H1 (cell line): ENCODE data around the gene PARD3.

Experiments used
- SRF ChIP-seq: IDR thresholded peaks from 2 replicates; pipeline ENCODE4 v1.6.1; 2011; ENCODE audit warnings: mild to moderate bottlenecking, low read depth, low read length, moderate library complexity
- TF ChIP-seq, protein P1 (sequence below), 3 experiments: IDR thresholded peaks; 1 replicate in 2 of 3; 2 replicates in 1 of 3; pipeline versions ENCODE4 v1.5.1 to v1.6.1; 2011; ENCODE audit warnings: low read length in 3 of 3, mild to moderate bottlenecking in 3 of 3, inconsistent platforms in 2 of 3, low read depth in 1 of 3, moderate library complexity in 1 of 3; ENCODE audit not compliant: insufficient read depth in 1 of 3; ENCODE audit errors: control extremely low read depth in 1 of 3

DNA sequence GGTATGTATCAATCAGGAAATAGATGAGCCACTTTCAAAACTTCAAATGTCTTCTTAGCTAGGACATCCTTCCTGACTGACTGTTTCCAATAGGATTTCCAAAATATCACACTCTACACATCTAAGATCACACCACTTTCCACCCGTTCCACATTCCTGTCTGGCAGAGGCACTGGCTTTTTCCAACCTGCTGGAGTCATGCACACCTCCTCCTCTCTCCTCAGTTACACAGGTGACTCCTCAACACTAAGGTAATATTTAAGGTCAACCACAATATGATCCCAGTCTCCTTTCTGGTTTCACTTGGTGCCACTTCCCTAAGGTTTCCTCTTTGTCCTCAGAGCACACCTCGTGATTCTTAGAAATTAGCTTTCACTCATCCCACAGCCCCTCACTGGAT lies 196.5 kb downstream of the PARD3 start:
- no peak for TF ChIP-seq SRF
- TF ChIP-seq, protein P1, sequence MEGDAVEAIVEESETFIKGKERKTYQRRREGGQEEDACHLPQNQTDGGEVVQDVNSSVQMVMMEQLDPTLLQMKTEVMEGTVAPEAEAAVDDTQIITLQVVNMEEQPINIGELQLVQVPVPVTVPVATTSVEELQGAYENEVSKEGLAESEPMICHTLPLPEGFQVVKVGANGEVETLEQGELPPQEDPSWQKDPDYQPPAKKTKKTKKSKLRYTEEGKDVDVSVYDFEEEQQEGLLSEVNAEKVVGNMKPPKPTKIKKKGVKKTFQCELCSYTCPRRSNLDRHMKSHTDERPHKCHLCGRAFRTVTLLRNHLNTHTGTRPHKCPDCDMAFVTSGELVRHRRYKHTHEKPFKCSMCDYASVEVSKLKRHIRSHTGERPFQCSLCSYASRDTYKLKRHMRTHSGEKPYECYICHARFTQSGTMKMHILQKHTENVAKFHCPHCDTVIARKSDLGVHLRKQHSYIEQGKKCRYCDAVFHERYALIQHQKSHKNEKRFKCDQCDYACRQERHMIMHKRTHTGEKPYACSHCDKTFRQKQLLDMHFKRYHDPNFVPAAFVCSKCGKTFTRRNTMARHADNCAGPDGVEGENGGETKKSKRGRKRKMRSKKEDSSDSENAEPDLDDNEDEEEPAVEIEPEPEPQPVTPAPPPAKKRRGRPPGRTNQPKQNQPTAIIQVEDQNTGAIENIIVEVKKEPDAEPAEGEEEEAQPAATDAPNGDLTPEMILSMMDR (IDR thresholded peaks at IDR 0.05; ENCODE audit: control extremely low read depth in 1 of 3, insufficient read depth in 1 of 3, low read depth in 1 of 3, low read length in 3 of 3), result no peak
